Natural killer cell (primary cell): ENCODE data around the gene PAF1. TPM values are rescaled to one million over a fixed set of nuclear protein-coding genes. Genes with fewer than 3 reads are reported as not detected.

Source experiments
- ATAC-seq, 3 donors: fragments of 150-1000 bp in 2 of 3; fragments of 200-7000 bp in 1 of 3; cut with Tn5 transposase; 1 replicate in 1 of 3; 2 replicates in 2 of 3; pipeline ENCODE4 v1.10.0; 2021; ENCODE audit warnings: mild to moderate bottlenecking in 2 of 3, moderate library complexity in 2 of 3
- DNase-seq, 2 donors: peaks; one replicate each; pipeline versions ENCODE4 v3.0.0 to v3.0.0-alpha.2; 2013 to 2021; ENCODE audit warnings: mixed read lengths in 1 of 2
- H3K27ac ChIP-seq: one replicate; pipeline ENCODE4 v1.5.1; 2013; ENCODE audit warnings: mild to moderate bottlenecking, low read length
- H3K27me3 ChIP-seq: one replicate; pipeline ENCODE4 v1.6.1; 2013; ENCODE audit warnings: low read length; ENCODE audit not compliant: control insufficient read depth, insufficient read depth
- H3K36me3 ChIP-seq: one replicate; pipeline ENCODE4 v1.6.1; 2013; ENCODE audit warnings: low read length; ENCODE audit not compliant: control insufficient read depth, insufficient read depth
- H3K4me1 ChIP-seq: one replicate; pipeline ENCODE4 v1.6.1; 2013; ENCODE audit warnings: low read length; ENCODE audit not compliant: control insufficient read depth, insufficient read depth
- H3K4me3 ChIP-seq: one replicate; pipeline ENCODE4 v1.5.1; 2013; ENCODE audit warnings: low read length
- H3K9me3 ChIP-seq: one replicate; pipeline ENCODE4 v1.6.1; 2013; ENCODE audit warnings: low read length; ENCODE audit not compliant: control insufficient read depth, insufficient read depth
- H3K27ac Mint-ChIP-seq, 2 donors: one replicate each; pipeline ENCODE4 v1.8.0; 2022; ENCODE audit warnings: mild to moderate bottlenecking in 2 of 2, mixed read lengths in 2 of 2, moderate library complexity in 1 of 2
- H3K27me3 Mint-ChIP-seq, 2 donors: one replicate each; pipeline ENCODE4 v1.8.0; 2022; ENCODE audit warnings: low read depth in 2 of 2, mixed read lengths in 2 of 2
- H3K36me3 Mint-ChIP-seq: one replicate; pipeline ENCODE4 v1.8.0; 2022; ENCODE audit warnings: mixed read lengths
- H3K4me1 Mint-ChIP-seq, 2 donors: one replicate each; pipeline ENCODE4 v1.8.0; 2022; ENCODE audit warnings: mixed read lengths in 2 of 2
- H3K4me3 Mint-ChIP-seq: one replicate; pipeline ENCODE4 v1.8.0; 2022; ENCODE audit warnings: mild to moderate bottlenecking, moderate library complexity, mixed read lengths
- H3K9me3 Mint-ChIP-seq, 2 donors: one replicate each; pipeline ENCODE4 v1.8.0; 2022; ENCODE audit warnings: mixed read lengths in 2 of 2
- CTCF ChIP-seq: fragments of 200-600 bp; IDR thresholded peaks from one replicate; pipeline ENCODE4 v1.8.0; 2022; ENCODE audit warnings: antibody characterized with exemption
- WGBS: methylation state at CpG from one replicate; pipeline ENCODE4 v1.1.7; 2013; ENCODE audit warnings: missing lambda C conversion rate; ENCODE audit not compliant: insufficient coverage; 5-methylcytosine and 5-hydroxymethylcytosine counted together
- intact Hi-C: fragments of 100-400 bp; cut with micrococcal nuclease; formaldehyde crosslinking; loops from one replicate; pipeline ENCODE4 v1.14.2; 2022
- total RNA-seq, 4 donors: library from RNA; stranded (reverse); fragments of 120-200 nt in 1 of 4; gene quantifications; one replicate each; pipeline versions ENCODE4 v1.2.3 to v1.2.4, GENCODE V29; 2013 to 2022

Gene PAF1
- total RNA-seq, 3 donors from 2014 or later (not counting 1 experiment from before 2014, with no cell fraction given), result 54.3 to 80.9 (median 68.3) TPM

GRCh38 chr19:39435499-39436349 is 44.8 kb upstream of the PAF1 start, which contains the start of gene RPS16:
RPS16 (minus strand) TSS chr19:39435949; CDS start chr19:39435895, 54 bp downstream.
- Mint-ChIP-seq H3K4me1 (peaks cover 27 to 36% of the 10 kb centered on the region in 2 donors), H3K4me3 (peak within 1 kb of the TSS; percentile 99), H3K36me3 (peaks cover 13% of the 10 kb centered on the region), H3K27ac (peak within 1 kb of the TSS; percentile 96 to 98), H3K9me3 (no peaks in the 10 kb centered on the region), H3K27me3 (peaks cover 0 to 3% of the 10 kb centered on the region in 2 donors)
- peaks cover 28% of the 10 kb centered on the region for H3K36me3 ChIP-seq
- H3K9me3 ChIP-seq, result no peaks in the 10 kb centered on the region
- ATAC-seq (peak; percentile 94 to 99 (median 94)), DNase-seq (peak; percentile 99)
- H3K4me1 ChIP-seq, result peaks cover 32% of the 10 kb centered on the region
- TF ChIP-seq CTCF, result no peak
- intact Hi-C loops, result loop anchor here (1.0 to 2.0 kb wide), 4 partner anchors 10 to 95 kb away; partner anchors contain the start of genes MED29, PAF1, PLEKHG2 and SUPT5H
- peak within 1 kb of the TSS; percentile 76 for H3K4me3 ChIP-seq
- under 1% methylated on average over 61 of the region's 61 CpGs for WGBS
- no peaks in the 10 kb centered on the region for H3K27me3 ChIP-seq
- peak within 1 kb of the TSS; percentile 95 for H3K27ac ChIP-seq

GRCh38 chr19:39434123-39435076 is 43.5 kb upstream of the PAF1 start:
- peaks cover 13% of the 10 kb centered on the region for H3K36me3 Mint-ChIP-seq
- no peaks in the 10 kb centered on the region for H3K27me3 ChIP-seq
- H3K27ac ChIP-seq, result peak overlapping the region; percentile 16
- 59% methylated on average over 10 of the region's 10 CpGs for WGBS
- H3K9me3 Mint-ChIP-seq, result no peaks in the 10 kb centered on the region
- peaks cover 27 to 36% of the 10 kb centered on the region in 2 donors for H3K4me1 Mint-ChIP-seq
- ATAC-seq, result no peak
- H3K27me3 Mint-ChIP-seq, result no peaks in the 10 kb centered on the region
- peaks cover 32% of the 10 kb centered on the region for H3K4me1 ChIP-seq
- H3K9me3 ChIP-seq, result no peaks in the 10 kb centered on the region
- TF ChIP-seq CTCF, result no peak
- H3K4me3 Mint-ChIP-seq, result peak overlapping the region; percentile 99
- intact Hi-C loops, result loop anchor here (1.0 kb wide), 1 partner anchor 22 kb away; the partner anchor contains the start of gene PLEKHG2
- no peak for DNase-seq
- H3K36me3 ChIP-seq, result peaks cover 28% of the 10 kb centered on the region
- peak overlapping the region; percentile 76 for H3K4me3 ChIP-seq
- H3K27ac Mint-ChIP-seq, result peak overlapping the region; percentile 96 to 98

GRCh38 chr19:39433480-39434079 is 42.7 kb upstream of the PAF1 start:
- Mint-ChIP-seq H3K36me3 (peaks cover 13% of the 10 kb centered on the region), H3K27ac (peak overlapping the region; percentile 62 to 98), H3K4me3 (peak overlapping the region; percentile 35), H3K27me3 (no peaks in the 10 kb centered on the region), H3K4me1 (peaks cover 27 to 36% of the 10 kb centered on the region in 2 donors), H3K9me3 (no peaks in the 10 kb centered on the region)
- Histone ChIP-seq H3K36me3 (peaks cover 28% of the 10 kb centered on the region), H3K4me3 (no peak overlapping the region), H3K27ac (no peak overlapping the region), H3K9me3 (no peaks in the 10 kb centered on the region), H3K27me3 (no peaks in the 10 kb centered on the region), H3K4me1 (peaks cover 32% of the 10 kb centered on the region)
- 95% methylated on average over 8 of the region's 8 CpGs for WGBS
- ATAC-seq, result no peak
- TF ChIP-seq CTCF, result no peak
- intact Hi-C loops, result no loop called here
- peak in 1 of 2 donors; percentile 16 for DNase-seq
